Measurements from ENCODE around the gene HEPACAM2.

DNA sequence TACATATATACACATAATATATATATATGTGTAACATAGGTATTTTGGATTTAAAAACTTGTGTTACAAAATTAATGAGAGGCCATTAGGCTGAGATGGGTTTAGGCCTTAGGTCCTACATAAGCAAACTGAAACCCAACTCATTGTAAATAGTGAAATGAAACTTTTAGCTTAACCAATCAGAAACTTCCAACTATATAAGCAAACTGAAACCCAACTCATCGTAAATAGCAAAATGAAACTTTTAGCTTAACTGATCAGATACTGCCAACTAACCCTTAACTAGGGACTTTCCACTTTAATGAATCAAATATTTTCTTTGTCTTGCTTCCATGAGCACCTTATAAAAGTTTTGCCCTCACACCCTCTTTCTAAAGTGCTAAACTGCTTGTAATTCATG lies 60.8 kb downstream of the HEPACAM2 start:
- TF ChIP-seq POLR2A (IDR thresholded peaks at IDR 0.05) (no peak), CTCF (IDR thresholded peaks at IDR 0.05) (no peak), POLR2AphosphoS5 (IDR thresholded peaks at IDR 0.05) (no peak)

Data from prostate gland (tissue), 2 donors.